Prostate gland (tissue), 2 donors: Measurements from ENCODE around the gene MYBBP1A. TPM values are rescaled to one million over a fixed set of nuclear protein-coding genes. Genes with fewer than 3 reads are reported as not detected.
"Not testable (repeated sequence)": the region's sequence is repeated elsewhere in the genome, so short reads cannot be mapped to it uniquely, and the experiment has no call there.

Experiments used
- DNase-seq: peaks from one replicate; pipeline ENCODE4 v3.0.0-alpha.2; 2019; ENCODE audit warnings: low spot score
- H3K27ac ChIP-seq, 2 donors: fragments of 200-600 bp; sonication (generic); 2 replicates each; pipeline ENCODE4 v1.5.1; 2017 to 2019
- H3K27me3 ChIP-seq: fragments of 200-600 bp; sonication (generic); replicated peaks from 2 replicates; pipeline ENCODE4 v1.5.1; 2019; ENCODE audit not compliant: insufficient read depth
- H3K36me3 ChIP-seq, 2 donors: fragments of 200-600 bp; sonication (generic); 1 replicate in 1 of 2; 2 replicates in 1 of 2; pipeline versions ENCODE4 v1.5.1 to v1.8.1; 2017 to 2019
- H3K4me1 ChIP-seq: fragments of 200-600 bp; sonication (generic); replicated peaks from 2 replicates; pipeline ENCODE4 v1.5.1; 2019
- H3K4me3 ChIP-seq, 2 donors: fragments of 200-600 bp; sonication (generic); 2 replicates each; pipeline ENCODE4 v1.5.1; 2017 to 2019
- H3K9me3 ChIP-seq: fragments of 200-600 bp; sonication (generic); 2 replicates; pipeline ENCODE4 v1.5.1; 2017
- CTCF ChIP-seq, 4 experiments: fragments of 200-600 bp in 2 of 4; fragments of 450-650 bp in 2 of 4; sonication (generic) in 2 of 4; IDR thresholded peaks; 1 replicate in 3 of 4; 2 replicates in 1 of 4; pipeline ENCODE4 v1.5.1; 2016 to 2019; ENCODE audit warnings: antibody characterized with exemption in 4 of 4, mild to moderate bottlenecking in 2 of 4, moderate library complexity in 2 of 4
- POLR2A ChIP-seq: fragments of 450-650 bp; IDR thresholded peaks from one replicate; pipeline ENCODE4 v1.6.1; 2016; ENCODE audit warnings: antibody characterized with exemption, mild to moderate bottlenecking
- POLR2AphosphoS5 ChIP-seq: sonication (generic); formaldehyde crosslinking; IDR thresholded peaks from one replicate; pipeline ENCODE4 v1.6.1; 2017; ENCODE audit warnings: antibody characterized with exemption
- WGBS: methylation state at CpG from one replicate; pipeline ENCODE4 v1.1.5; 2018; 5-methylcytosine and 5-hydroxymethylcytosine counted together
- intact Hi-C: fragments of 100-400 bp; cut with DNase I; formaldehyde crosslinking; loops from one replicate; pipeline ENCODE4 v1.14.2; 2022
- total RNA-seq, 2 donors: library from RNA; depleted of rRNA; stranded (reverse); fragments of >200 nt; gene quantifications; one replicate each; pipeline ENCODE4 v1.1.0, GENCODE V29; 2016

Gene MYBBP1A
- total RNA-seq, 2 donors from 2014 or later: 44.4 to 71.2 TPM

DNA sequence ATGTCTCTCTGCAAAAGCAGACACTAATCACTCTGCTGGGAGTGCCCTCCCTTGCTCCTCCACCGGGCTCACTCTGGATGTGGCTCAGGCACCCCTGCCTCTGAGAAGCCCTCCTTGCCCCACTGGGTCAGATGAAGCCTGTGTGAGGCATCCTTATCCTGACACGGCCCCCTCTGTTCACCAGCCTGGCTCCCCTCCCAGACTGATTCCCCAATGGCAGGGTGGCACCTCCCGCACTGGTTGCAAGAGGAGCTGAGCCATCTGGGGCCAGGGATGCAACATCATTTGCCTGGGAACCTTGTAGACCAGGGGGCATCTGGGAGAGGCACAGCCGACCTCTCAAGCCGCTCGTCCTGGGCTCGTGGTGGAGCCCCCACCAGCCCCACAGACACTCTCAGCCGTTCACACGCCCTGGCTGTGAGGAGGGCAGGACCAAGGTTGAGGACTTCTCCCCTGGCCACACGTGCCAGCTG, 35.8 kb upstream of the MYBBP1A start:
- Histone ChIP-seq H3K4me1 (no peaks in the 10 kb centered on the region), H3K9me3 (no peaks in the 10 kb centered on the region), H3K27me3 (no peaks in the 10 kb centered on the region), H3K36me3 (no peaks in the 10 kb centered on the region), H3K27ac (no peak overlapping the region), H3K4me3 (no peak overlapping the region)
- DNase-seq: no peak
- 79% methylated on average over 10 of the region's 10 CpGs for WGBS
- intact Hi-C loops: no loop called here
- TF ChIP-seq POLR2A: no peak
- no peak for TF ChIP-seq POLR2AphosphoS5
- TF ChIP-seq CTCF (IDR thresholded peaks at IDR 0.05): no peak

GRCh38 chr17:4590042-4590441, 34.9 kb upstream of the MYBBP1A start:
- WGBS: 69% methylated on average over 11 of the region's 11 CpGs
- intact Hi-C loops, H3K9me3 ChIP-seq, H3K4me3 ChIP-seq, DNase-seq, H3K4me1 ChIP-seq, H3K27me3 ChIP-seq, H3K27ac ChIP-seq, H3K36me3 ChIP-seq: not testable (repeated sequence)

DNA sequence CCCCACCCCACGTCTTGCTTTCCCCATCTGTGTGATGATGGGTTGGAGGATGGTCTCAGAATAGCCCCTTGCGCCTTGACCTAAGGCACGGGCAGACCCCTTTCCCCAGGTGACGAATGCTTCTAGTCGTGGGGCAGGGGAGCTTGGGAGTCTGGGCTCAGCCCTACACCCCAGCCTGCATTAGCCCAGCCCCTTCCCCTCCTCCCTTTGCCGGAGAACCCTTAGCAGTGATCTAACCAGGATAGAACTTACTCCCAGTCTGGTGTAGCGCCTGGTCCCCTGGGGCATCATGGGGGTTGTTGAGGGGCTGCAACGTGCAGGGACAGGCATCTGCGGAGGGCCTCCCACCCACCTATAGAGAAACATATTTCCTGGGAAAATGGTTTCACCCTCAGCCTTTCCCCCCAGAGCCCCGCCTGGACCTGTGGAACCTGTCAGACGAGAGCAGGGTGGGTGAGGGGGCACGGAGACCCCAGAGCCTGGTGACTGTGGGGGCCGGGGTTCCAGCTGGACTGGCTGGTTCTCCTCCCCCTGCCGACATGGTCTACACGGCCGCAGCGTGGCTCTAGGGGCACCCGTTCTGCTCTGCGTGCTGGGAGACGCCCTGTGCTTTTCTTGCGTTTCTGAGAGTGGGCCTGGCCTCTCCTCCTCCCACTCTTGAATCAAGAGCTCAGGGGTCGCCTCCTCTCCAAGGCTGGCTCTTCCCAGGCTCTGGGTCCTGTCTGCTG, 33.9 kb upstream of the MYBBP1A start:
- no peaks in the 10 kb centered on the region for H3K27me3 ChIP-seq
- H3K9me3 ChIP-seq: no peaks in the 10 kb centered on the region
- H3K4me3 ChIP-seq: no peak overlapping the region
- TF ChIP-seq POLR2A (no peak), POLR2AphosphoS5 (no peak), CTCF (IDR thresholded peaks at IDR 0.05) (no peak)
- H3K4me1 ChIP-seq: no peaks in the 10 kb centered on the region
- no peak for DNase-seq
- intact Hi-C loops: loop anchor here (5.0 kb wide), 1 partner anchor 33 kb away; no protein-coding TSS in a partner anchor
- WGBS: 66% methylated on average over 22 of the region's 22 CpGs
- H3K27ac ChIP-seq: no peak overlapping the region
- H3K36me3 ChIP-seq: no peaks in the 10 kb centered on the region

DNA sequence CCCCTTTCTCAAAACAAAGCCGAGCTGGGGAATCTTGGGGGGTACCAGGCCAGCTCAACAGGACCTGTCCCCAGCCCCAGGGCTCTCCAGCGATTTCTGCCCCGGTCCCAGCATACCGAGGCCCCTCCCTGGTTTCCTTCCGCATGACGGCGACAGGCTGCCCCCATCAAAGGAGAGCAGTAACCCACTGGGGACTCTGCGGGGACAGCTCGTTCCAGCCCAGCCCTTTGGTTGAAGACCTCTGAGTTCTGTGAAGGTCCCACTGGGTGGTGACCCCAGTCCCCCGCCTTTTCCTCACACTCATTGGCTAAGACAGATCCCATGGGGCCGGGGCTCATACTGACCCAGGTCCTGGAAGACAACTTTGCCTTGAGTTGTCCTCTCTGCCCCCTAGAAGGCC, 33.2 kb upstream of the MYBBP1A start:
- 75% methylated on average over 11 of the region's 11 CpGs for WGBS
- H3K27me3 ChIP-seq: no peaks in the 10 kb centered on the region
- no peaks in the 10 kb centered on the region for H3K9me3 ChIP-seq
- TF ChIP-seq POLR2A (no peak), CTCF (IDR thresholded peaks at IDR 0.05) (no peak), POLR2AphosphoS5 (no peak)
- H3K4me3 ChIP-seq: no peak overlapping the region
- H3K27ac ChIP-seq: no peak overlapping the region
- H3K4me1 ChIP-seq: no peaks in the 10 kb centered on the region
- no peak for DNase-seq
- intact Hi-C loops: loop anchor here (5.0 kb wide), 1 partner anchor 34 kb away; no protein-coding TSS in a partner anchor
- no peaks in the 10 kb centered on the region for H3K36me3 ChIP-seq

GRCh38 chr17:4587803-4588202, 32.6 kb upstream of the MYBBP1A start:
- DNase-seq: no peak
- Histone ChIP-seq H3K4me3 (no peak overlapping the region), H3K36me3 (no peaks in the 10 kb centered on the region), H3K4me1 (no peaks in the 10 kb centered on the region), H3K9me3 (no peaks in the 10 kb centered on the region), H3K27me3 (peaks cover 3% of the 10 kb centered on the region), H3K27ac (no peak overlapping the region)
- TF ChIP-seq CTCF (IDR thresholded peaks at IDR 0.05) (no peak), POLR2AphosphoS5 (no peak), POLR2A (no peak)
- 73% methylated on average over 9 of the region's 9 CpGs for WGBS
- intact Hi-C loops: loop anchor here (5.0 kb wide), 1 partner anchor 34 kb away; no protein-coding TSS in a partner anchor
